ENCODE results near the gene GLUL.

GRCh38 chr1:182415789-182416188 lies 24.2 kb upstream of the GLUL start:
- TF ChIP-seq CTCF (IDR thresholded peaks at IDR 0.05) = no peak
- no peak for TF ChIP-seq EZH2 (IDR thresholded peaks at IDR 0.05; ENCODE audit: borderline replicate concordance, insufficient read depth, low read depth, low read length, poor library complexity, severe bottlenecking)

All from B cell (primary cell).